Retinal pigment epithelial cell (primary cell): ENCODE results near the gene NCEH1.

Experiments
- DNase-seq: peaks from one replicate; pipeline ENCODE4 v3.0.0-alpha.2; 2010; ENCODE audit warnings: low read depth
- H3K4me3 ChIP-seq: 2 replicates; pipeline ENCODE4 v1.5.1; 2011; ENCODE audit warnings: mild to moderate bottlenecking, low read length, control low read depth, moderate library complexity
- CTCF ChIP-seq: conservative IDR thresholded peaks from 2 replicates; pipeline ENCODE4 v1.5.1; 2011; ENCODE audit warnings: low read depth, low read length, control low read depth, inconsistent platforms

The NCEH1 gene

GRCh38 chr3:172651936-172652625, 58.8 kb downstream of the NCEH1 start:
- no peak overlapping the region for H3K4me3 ChIP-seq
- TF ChIP-seq CTCF: no peak
- DNase-seq: no peak

GRCh38 chr3:172649987-172650386, 60.9 kb downstream of the NCEH1 start:
- no peak for DNase-seq
- H3K4me3 ChIP-seq: no peak overlapping the region
- TF ChIP-seq CTCF: no peak

GRCh38 chr3:172648747-172649146, 62.1 kb downstream of the NCEH1 start:
- peak; percentile 20 for DNase-seq
- no peak for TF ChIP-seq CTCF
- H3K4me3 ChIP-seq: no peak overlapping the region

- DNase-seq: no peak
- TF ChIP-seq CTCF: no peak
- no peak overlapping the region for H3K4me3 ChIP-seq
Measured at GRCh38 chr3:172647823-172648222, 63.0 kb downstream of the NCEH1 start.

GRCh38 chr3:172647080-172647479, 63.8 kb downstream of the NCEH1 start:
- TF ChIP-seq CTCF: no peak
- no peak for DNase-seq
- H3K4me3 ChIP-seq: no peak overlapping the region

DNA sequence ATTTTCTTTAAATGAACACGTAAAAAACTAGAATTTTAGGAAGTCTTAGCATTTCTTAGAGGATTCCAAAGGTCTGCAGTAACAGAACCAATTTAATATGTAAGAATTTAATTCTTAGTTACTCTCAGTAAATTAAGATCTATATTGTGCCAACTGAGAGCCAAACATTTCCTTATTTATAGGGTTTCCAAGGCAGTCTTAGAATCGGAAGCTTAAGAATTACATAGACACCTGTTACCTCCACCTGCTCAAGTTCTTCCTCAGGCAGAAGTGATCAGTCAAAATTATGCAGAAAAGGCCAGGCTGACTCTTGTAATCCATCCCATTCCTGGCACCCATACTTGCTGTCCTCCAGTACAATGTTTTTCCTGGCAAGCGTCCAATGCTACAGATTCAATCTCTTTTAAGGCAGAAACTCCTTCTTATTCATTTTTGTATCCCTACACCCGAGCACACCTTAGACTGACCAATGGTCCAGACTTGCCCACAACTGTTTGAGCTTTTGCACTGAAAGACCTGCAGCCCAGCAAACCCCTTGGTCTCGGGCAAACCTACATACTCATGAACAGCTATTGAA, 64.3 kb downstream of the NCEH1 start:
- TF ChIP-seq CTCF: no peak
- DNase-seq: peak; percentile 77
- no peak overlapping the region for H3K4me3 ChIP-seq

- no peak for DNase-seq
- no peak overlapping the region for H3K4me3 ChIP-seq
- TF ChIP-seq CTCF: no peak
Measured at GRCh38 chr3:172644258-172644657, 66.6 kb downstream of the NCEH1 start.
